Measurements from ENCODE around the gene B4GALT4.
"Not testable (repeated sequence)": the region's sequence is repeated elsewhere in the genome, so short reads cannot be mapped to it uniquely, and the experiment has no call there.

Gene B4GALT4, protein sequence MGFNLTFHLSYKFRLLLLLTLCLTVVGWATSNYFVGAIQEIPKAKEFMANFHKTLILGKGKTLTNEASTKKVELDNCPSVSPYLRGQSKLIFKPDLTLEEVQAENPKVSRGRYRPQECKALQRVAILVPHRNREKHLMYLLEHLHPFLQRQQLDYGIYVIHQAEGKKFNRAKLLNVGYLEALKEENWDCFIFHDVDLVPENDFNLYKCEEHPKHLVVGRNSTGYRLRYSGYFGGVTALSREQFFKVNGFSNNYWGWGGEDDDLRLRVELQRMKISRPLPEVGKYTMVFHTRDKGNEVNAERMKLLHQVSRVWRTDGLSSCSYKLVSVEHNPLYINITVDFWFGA

DNA sequence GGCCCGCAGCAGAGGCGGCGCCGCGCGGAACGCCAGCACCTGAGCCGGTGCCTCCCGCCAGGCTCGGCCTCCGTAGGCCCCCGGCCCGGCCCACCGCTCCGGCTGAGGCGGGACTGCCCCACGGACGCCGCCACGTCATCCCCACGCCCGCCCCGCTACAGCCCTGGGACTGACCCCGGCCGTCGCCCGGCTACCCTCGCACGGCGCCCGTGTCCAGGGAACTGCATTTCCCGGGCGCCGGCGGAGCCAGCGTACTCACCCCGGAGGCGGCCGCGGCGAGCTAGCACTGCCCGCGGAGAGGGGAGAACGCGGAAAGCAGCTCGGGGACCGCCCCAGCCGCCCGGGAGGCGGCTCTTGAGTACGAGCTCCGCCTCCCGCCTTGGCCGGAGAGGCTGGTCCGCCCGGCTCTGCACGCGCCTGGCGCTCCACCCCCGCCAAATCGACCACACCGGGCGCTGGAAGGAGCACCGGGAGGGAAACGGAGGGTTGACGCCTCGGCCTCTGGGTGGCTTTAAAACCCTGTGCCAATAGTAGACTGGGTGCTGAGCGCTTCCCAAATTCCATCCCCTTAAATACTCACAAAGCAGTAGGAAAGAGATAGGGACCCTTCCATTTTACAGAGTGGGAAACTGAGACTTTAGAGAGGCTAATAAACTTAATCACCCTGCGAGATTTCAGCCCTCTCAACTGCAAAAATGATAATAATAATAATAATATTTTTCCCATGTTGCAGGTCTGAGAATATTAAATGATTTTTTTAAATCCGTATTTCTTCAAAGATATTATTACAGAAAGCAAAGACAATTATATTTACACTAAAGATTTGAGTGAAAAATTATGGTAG lies at the start of gene B4GALT4:
Gene B4GALT4, minus strand, starts transcription at position 288 of the 844 bp plus-strand sequence. CDS start 10,779 bp downstream, outside the sequence.
- peak; percentile 90 for DNase-seq (ENCODE audit: low spot score)

DNA sequence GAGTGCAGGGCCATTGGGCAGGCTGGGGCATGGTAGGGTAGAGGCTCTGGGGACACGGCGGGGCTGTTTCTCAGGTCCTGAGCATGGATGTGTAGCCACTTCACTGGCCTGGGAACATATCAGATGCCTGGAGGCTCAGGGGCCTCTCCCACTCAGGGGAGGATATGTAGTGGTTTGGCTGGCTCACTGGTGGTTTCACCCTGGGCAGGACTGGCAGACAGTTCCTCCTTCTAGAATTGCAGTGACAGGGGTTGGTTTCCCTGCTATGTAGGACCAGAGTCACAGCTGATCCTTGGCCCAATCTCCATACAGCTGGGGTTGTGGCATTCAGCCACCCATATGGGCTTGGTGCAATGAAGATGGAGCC lies 48.7 kb upstream of the B4GALT4 start:
- no peak for DNase-seq (ENCODE audit: low spot score)

DNA sequence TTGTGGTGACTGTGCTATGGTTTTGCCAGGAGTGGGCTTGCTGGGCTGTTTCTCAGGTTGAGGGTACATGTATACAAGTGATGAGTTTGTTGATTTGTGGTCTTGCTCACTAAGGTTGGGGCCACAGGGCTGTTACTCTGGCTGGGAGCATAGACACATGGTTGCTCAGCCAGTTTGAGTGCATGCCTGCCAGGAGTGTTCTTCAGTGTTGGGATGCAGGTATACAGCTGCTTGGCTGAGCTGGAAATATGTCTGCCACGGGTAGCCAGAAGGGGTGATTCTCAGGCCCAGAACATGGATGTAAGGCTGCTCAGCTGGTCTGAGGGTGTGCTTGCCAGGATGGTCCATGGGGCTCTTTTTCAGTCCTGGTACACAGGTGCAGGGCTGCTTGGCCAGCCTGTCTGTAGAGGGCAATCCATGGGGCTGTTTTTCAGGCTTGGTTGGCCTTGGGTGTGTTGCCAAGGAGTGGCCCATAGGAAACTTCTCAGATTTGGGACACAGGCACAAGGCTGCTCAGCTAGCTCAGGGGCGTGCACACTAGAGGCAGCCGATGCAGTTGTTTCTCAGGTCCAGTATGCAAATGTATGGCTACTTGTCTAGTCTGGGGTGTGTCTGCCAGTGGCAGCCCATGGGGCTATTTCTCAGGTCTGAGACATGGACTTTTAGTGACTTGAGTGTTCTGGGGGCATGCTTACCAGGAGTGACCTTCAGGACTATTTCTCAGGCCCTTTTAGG lies 48.2 kb upstream of the B4GALT4 start:
- no peak for DNase-seq (ENCODE audit: low spot score)

DNA sequence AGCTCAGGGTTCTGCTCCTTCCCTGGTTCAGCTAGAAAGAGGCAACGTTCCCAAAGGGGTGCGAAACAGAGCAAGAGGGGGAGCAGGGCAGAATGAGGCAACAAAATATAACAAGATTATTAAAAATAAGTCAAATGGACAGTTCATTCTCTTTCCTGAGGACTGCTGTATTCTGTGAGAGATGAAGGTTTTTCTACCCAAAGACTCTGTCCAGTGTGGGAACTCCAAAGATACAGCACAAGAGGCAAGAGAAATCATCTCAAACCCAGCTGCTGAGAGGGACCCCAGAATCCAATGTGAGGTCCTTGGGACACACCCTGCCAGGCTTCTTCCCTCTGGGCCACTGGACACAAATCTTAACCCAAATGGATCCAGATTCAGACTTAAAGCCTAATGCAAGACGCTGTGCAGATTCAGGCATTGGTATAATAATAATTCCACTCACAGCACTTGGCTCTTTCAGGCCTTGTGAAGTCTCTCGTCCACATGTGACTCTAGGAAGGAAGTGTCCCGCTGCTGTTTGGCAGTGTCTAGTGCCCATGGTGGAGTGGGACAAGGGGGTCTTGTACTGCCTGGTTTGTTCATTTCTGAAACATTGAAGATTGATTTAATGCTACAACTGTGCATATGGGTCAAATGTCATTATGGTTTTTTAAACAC lies 39.0 kb upstream of the B4GALT4 start:
- no peak for DNase-seq (ENCODE audit: low spot score)

DNA sequence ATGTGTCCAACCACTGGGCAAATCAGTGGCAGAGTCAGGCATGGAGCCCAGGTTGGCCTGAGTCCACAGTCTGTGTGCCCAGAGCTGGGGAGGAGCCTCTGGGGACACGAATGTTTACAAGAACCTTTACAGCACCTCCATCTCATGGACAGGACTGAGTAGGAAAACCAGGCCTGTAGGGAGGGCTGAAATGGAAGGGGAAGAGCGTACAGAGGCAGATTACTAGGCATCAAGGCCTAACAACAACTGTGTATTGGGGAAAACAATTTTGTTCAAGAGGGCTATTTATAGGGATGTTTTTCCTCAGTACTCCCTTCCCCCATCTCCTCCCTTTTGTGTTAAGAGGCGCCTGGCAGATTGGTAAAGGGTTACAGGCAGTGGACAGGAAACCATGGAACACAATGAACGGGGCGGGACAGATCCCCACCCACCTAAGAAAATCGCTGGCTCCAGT lies 38.5 kb upstream of the B4GALT4 start:
- no peak for DNase-seq (ENCODE audit: low spot score)

DNA sequence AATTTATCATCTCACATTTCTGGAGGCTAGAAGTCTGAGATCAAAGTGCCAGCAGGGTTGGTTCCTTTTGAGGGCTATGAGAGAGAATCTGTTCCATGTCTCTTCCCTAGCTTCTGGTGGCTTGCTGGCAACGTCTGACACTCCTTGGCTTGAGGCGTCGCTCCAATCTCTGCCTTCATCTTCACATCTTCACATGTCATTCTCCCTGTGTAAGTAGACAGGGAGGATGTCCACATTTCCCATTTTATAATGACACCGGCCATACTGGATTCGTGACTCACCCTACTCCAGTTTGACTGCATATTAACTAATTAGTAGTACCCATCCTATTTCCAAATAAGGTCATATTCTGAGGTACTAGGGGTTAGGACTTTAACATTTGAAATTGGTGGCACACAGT lies 36.0 kb upstream of the B4GALT4 start:
- DNase-seq (ENCODE audit: low spot score): no peak

DNA sequence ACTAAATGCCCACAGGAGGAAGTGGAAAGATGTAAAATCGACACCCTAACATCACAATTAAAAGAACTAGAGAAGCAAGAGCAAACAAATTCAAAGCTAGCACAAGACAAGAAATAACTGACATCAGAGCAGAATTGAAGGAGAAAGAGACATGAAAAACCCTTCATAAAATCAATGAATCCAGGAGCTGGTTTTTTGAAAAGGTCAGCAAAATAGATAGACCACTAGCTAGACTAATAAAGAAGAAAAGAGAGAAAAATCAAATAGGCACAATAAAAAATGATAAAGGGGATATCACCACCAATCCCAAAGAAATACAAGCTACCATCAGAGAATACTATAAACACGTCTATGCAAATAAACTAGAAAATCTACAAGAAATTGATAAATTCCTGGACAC lies 29.5 kb upstream of the B4GALT4 start:
- DNase-seq (ENCODE audit: low spot score): not testable (repeated sequence)

DNA sequence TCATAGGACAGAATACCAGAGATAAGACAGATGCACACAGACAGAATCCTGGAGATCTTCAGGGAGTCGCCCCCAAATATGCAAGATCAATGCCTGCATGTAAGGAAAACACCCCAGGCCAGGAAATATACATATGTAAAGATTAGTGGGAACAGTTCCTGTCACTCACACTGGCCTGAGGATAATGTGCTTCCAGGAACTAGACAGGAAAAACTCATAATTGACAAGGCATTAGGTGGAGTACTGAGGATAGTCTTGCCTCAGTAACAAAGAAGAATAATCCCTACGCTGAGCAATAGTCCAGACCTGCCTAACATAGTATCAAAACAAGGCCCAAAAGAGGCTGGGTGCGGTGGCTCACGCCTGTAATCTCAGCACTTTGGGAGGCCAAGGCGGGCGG lies 20.4 kb upstream of the B4GALT4 start:
- DNase-seq (ENCODE audit: low spot score): no peak

DNA sequence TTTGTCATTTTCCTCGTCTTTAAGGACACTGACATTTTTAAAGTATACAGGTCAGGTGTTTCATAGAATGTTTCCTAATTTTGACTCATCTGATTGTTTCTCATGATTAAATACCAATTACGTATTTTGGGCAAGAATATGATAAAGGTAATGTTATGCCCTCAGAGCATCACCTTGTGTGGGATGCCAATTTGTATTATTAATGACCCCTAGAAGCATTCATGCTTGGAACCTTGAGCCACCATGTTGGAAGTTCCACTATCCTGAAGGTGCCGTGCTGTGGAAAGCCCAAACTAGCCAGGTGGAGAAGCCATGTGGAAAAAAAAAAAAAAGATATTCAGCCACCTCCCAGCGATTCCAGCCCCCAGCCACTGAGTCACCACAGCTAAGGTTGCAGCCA lies 19.1 kb upstream of the B4GALT4 start:
- no peak for DNase-seq (ENCODE audit: low spot score)

DNA sequence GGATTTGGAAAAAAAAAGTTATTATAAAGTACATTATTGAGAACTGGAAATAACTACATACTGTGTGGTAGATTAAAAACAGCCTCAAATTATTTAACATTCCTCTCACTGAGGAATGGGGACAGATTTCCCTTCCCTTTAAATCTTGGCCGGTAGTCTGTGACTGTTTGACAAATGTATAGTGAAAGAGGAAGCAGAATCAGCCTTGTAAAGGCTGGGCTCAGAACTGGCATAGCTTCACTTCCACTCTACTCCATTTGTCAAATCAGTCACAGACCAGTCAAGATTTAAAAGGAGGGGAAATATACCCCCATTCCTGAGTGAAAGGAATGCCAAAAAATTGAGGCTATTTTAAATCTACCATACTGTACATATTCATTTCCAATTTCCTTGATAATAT lies 18.2 kb upstream of the B4GALT4 start:
- DNase-seq (ENCODE audit: low spot score): no peak

DNA sequence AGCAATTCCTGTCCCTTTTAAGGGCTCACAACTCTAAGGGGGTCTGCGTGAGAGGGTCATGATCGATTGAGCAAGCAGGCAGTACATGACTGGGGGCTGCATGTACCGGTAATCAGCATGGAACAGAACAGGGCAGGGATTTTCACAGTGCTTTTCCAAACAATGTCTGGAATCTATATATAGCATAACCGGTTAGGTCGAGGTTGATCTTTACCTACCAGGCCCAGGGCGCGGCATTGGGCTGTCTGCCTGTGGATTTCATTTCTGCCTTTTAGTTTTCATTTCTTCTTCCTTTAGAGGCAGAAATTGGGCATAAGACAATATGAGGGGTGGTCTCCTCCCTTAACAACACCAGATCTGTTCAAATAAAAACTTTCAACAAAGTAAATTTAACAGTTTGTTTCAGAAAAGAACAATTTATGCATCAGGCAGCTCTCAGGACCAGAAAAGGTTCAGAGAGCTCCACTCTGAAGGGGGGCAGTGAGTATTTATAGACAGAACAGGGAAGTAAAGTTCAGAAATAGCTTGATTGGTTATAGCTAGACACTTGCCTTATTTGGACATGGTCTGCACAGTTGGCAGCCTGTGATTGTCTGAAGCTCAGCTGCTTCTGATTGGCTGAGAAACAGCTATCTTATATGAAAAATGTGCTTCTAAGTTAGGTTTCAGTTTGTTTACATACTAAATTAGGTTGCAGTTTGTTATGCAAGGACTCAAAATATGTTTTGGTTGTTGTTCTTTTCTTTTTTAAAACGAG lies 17.2 kb upstream of the B4GALT4 start:
- DNase-seq (ENCODE audit: low spot score): no peak

DNA sequence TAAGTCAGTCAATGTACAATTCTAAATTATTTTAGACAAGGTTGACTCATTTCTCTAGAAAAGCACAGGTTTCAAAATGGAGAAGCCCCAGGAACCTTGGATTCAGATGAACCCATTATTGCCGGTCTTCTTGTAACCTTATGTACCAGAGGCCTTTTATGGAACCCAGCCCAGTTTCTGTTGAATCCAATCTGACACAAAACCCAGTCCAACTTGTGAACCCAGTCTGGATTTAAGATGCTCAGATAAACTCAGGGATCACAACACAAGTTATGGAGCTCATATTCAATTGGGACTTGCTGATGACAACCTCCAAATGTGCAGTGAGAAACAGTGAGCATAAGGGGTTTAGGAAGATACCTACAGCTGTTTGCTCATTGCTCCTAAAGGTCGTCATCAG lies 16.4 kb upstream of the B4GALT4 start:
- DNase-seq (ENCODE audit: low spot score): no peak

DNA sequence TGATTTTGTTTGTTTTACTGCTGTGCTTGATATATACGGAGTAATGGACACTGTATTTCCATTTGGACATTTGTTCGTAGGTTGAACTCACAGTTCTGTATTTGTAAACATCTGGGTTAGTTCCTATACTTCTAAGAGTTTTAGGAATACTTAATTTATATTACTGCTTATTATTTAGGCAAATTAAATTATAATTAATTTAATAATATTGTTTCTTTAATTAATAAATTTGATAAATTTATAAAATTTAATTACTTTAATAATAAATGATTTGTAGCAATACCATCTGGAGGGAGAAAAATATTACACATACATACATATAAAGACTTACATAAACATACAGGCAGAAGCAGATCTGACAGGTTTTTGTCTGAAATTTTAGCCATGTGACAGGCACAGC lies 14.5 kb upstream of the B4GALT4 start:
- no peak for DNase-seq (ENCODE audit: low spot score)

DNA sequence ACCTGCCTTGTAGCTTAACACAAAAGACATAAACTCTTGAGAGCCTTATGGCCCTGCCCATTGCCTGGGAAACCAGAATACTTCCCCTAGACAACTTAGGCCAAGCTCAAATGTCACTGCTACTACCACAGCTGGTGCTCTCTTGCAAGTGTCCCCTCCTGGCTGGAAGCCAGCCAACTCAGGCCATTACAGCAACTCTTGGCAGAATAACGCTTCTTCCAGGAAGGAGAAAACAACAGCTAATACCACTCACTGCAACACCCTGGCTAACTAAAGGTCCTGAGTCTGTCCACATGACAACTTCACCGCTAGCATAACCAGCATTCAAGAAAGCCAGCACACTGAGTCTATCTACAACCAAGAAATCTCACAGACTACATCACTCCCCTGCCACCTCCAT lies 5.1 kb upstream of the B4GALT4 start:
- DNase-seq (ENCODE audit: low spot score): no peak

DNA sequence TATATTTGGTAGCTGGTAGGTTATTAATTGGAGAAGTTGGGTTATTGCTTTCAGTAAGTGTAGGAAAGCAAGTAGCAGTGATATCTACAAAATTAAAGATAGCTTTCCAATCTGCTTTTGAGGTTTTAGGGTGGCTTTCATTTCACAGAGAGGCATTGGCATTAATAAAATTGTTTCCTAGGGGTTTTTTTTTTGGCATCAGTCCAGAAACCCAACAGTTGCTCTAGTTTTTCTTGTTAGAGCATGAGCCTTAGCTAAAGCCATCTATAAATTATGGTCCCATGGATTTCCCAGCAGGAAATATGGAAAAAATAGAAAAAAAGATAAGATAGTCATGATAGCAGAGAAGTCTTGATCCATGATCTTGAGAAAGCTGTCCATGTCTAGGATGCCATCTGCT lies 3.0 kb upstream of the B4GALT4 start:
- no peak for DNase-seq (ENCODE audit: low spot score)

DNA sequence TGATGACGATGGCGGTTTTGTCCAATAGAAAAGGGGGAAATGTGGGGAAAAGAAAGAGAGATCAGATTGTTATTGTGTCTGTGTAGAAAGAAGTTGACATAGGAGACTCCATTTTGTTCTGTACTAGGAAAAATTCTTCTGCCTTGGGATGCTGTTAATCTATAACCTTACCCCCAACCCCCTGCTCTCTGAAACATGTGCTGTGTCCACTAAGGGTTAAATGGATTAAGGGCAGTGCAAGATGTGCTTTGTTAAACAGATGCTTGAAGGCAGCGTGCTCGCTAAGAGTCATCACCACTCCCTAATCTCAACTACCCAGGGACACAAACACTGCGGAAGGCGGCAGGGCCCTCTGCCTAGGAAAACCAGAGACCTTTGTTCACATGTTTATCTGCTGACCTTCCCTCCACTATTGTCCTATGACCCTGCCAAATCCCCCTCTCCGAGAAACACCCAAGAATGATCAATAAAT lies 2.4 kb upstream of the B4GALT4 start:
- DNase-seq (ENCODE audit: low spot score): not testable (repeated sequence)

DNA sequence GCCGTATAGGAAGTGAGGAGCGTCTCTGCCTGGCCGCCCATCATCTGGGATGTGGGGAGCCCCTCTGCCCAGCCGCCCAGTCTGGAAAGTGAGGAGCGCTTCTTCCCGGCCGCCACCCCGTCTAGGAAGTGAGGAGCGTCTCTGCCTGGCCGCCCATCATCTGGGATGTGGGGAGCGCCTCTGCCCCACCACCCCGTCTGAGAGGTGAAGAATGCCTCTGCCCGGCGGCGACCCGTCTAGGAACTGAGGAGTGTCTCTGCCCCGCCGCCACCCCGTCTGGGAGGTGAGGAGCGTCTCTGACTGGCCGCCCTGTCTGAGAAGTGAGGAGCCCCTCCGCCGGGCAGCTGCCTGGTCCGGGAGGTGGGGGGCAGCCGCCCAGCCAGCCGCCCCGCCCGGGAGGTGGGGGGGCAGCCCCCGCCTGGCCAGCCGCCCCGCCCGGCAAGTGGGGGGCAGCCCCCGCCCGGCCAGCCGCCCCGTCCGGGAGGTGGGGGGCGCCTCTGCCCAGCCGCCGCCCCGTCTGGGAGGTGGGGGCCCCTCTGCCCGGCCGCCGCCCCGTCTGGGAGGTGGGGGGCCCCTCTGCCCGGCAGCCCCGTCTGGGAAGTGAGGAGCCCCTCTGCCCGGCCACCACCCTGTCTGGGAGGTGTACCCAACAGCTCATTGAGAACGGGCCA lies 1.8 kb upstream of the B4GALT4 start:
- DNase-seq (ENCODE audit: low spot score): not testable (repeated sequence)

DNA sequence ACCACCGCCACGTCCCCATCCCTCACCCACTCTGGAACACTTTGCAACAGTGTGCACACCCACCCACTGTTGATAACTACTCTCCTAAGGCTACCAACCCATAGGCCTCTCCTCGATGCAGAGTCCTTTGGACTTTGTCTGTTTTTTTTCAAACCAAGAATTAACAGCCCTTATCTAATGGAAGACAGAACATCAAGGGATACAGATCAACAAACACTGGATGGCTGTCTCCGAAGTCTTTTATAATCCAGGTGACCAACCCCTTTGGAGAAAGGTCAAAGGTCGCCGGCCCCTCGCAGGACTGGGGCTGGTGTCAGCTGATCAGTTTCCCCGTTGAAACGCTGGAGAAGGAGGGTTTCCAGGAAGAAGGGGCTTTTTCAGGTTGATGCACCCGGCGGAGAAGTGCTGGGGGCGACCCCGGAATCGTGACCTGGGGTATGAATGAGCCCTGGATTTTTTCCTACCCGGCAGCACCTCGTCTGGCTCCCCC lies 532 bp downstream of the B4GALT4 start:
- DNase-seq (ENCODE audit: low spot score): no peak

DNA sequence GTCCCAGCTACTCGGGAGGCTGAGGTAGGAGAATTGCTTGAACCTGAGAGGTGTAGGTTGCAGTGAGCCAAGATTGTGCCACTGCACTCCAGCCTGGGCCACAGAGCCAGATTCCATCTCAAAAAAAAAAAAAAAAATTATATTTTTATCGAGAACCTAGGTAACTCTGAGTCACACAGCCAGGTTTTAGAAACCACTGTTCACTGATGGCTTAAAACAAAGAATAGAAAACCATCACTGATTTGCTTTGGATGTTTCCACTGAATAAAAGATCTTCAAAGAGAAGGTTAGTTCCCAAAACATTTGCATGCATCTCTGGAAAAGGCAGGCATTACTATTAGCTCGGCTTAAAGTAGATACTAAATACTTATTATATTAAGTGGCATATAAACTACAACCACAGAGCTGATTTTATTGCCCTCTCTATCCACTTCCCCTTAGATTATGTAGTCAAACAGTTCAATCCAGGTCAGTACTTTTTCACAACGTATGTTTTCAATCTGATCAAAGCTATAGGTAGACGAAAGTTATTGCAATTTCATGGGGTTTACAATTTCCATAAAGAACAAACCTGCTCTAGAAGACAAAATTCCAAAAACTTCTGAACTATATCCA lies 1.4 kb downstream of the B4GALT4 start:
- no peak for DNase-seq (ENCODE audit: low spot score)

DNA sequence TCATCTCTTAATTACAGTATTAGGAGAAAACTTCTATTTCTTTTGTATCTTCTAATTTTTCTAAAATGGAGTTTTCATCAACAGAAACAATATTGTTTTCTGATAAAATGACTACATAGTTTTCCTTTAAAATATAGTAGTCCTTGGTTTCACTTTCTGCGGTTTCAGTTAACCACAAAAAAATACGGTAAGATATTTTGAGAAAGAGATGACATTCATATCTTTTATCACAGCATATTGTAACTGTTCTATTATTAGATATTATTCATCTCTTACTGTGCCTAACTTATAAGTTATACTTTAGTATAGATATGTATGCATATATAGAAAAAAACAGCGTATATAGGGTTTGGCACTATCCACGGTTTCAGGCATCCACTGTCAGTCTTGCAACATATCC lies 2.3 kb downstream of the B4GALT4 start:
- DNase-seq (ENCODE audit: low spot score): no peak
